WI38 (cell line): ENCODE results near the gene JADE2.

Experiments
- H3K4me3 ChIP-seq: 2 replicates; pipeline ENCODE4 v1.5.1; 2011; ENCODE audit warnings: low read depth, mild to moderate bottlenecking, control low read depth, low read length
- TF ChIP-seq, protein P1 (sequence below): IDR thresholded peaks from 2 replicates; pipeline ENCODE4 v1.5.1; 2012; ENCODE audit warnings: low read depth, mild to moderate bottlenecking, control low read depth, low read length

Gene JADE2

DNA sequence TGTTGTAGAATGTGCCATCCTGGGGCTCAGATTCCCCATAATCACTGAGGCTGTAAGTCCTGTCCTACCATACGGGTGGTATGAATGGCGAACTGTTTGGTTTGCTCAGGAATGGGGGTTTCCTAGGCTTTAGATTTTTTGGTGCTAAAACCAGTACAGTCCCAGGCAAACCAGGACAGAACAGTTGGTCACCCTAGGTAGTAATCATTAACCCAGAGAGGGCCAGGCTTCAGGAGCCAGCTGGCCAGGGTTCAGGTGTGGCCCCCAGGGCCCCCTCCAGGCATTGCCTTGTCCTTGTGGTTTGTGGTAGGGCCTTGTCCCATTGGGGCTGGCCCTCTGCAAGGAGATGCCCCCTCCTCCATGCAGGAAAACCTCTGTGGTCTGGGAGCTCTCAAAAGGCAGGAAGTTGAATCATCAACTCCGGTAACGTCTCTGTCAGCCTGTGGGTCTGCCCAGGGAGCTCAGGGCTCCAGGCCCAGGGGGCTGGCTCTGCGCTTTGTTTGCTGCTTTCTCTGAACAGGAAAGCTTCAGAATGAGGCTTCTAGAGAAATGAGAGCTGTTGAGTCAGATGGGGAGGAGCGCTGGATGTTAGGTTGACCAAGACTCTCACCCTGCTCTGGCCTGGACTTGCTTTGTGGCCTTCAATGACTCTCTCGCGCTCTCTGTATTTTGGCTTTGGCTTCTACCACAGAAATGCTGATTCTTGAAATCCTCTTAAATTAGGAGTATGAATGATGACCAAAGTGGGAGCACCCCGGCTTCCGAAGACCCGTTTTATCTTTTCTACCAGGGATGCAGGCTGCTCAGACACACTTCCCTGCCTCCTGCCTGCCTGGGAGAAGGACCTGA, 22.2 kb upstream of the JADE2 start:
- no peak overlapping the region for H3K4me3 ChIP-seq
- TF ChIP-seq, protein P1, sequence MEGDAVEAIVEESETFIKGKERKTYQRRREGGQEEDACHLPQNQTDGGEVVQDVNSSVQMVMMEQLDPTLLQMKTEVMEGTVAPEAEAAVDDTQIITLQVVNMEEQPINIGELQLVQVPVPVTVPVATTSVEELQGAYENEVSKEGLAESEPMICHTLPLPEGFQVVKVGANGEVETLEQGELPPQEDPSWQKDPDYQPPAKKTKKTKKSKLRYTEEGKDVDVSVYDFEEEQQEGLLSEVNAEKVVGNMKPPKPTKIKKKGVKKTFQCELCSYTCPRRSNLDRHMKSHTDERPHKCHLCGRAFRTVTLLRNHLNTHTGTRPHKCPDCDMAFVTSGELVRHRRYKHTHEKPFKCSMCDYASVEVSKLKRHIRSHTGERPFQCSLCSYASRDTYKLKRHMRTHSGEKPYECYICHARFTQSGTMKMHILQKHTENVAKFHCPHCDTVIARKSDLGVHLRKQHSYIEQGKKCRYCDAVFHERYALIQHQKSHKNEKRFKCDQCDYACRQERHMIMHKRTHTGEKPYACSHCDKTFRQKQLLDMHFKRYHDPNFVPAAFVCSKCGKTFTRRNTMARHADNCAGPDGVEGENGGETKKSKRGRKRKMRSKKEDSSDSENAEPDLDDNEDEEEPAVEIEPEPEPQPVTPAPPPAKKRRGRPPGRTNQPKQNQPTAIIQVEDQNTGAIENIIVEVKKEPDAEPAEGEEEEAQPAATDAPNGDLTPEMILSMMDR: no peak

DNA sequence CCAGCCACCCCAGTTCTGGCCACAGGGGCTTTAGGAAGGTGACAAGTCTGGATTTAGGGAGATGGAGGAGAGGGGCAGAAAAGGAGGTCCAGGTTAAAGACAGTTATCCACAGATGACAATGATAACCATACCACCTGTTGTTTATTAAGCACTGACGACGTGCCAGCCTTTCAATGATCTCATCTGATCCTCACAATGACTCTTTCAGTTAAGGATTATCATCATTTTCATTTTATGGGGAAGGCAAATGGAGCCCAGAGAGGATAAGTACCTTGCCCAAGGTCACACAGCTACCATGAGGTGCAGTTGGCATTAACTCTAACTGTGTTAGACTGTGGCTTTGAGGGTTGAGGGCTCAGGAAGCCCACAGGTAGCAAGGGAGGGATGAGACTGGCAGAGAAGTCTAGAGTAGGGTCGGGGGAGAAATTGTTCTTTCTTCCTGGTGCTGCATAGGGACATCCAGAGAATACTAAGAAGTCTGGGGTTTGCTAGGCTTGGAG, 21.5 kb upstream of the JADE2 start:
- no peak overlapping the region for H3K4me3 ChIP-seq
- TF ChIP-seq, protein P1: no peak

DNA sequence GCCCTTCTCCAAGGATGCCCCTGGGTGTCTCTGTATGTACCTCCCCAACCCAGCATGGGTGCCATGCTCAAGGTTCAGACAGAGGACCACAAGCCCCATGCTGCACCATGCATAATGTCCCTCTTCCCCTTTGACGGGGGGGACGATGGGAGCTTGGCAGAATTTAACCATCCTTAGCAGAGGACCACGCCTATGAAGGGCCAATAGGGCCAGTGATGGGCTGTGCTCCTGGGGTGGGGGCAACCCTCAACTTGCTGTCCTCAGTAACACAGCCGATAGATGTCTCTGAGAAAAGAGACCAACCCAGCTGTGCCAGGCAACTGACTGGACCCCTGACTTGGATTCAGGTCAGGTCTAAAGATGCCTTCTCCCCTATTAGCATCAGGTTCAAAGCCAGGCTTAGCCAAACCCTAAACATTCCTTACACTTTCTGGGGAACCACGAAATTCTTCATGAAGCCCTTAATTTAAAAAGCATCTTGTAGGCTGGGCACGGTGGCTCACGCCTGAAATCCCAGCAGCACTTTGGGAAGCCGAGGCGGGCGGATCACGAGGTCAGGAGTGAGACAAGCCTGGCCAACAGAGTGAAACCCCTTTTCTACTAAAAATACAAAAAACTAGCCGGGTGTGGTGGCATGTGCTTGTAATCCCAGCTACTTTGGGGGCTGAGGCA, 20.7 kb upstream of the JADE2 start:
- no peak overlapping the region for H3K4me3 ChIP-seq
- TF ChIP-seq, protein P1: no peak

DNA sequence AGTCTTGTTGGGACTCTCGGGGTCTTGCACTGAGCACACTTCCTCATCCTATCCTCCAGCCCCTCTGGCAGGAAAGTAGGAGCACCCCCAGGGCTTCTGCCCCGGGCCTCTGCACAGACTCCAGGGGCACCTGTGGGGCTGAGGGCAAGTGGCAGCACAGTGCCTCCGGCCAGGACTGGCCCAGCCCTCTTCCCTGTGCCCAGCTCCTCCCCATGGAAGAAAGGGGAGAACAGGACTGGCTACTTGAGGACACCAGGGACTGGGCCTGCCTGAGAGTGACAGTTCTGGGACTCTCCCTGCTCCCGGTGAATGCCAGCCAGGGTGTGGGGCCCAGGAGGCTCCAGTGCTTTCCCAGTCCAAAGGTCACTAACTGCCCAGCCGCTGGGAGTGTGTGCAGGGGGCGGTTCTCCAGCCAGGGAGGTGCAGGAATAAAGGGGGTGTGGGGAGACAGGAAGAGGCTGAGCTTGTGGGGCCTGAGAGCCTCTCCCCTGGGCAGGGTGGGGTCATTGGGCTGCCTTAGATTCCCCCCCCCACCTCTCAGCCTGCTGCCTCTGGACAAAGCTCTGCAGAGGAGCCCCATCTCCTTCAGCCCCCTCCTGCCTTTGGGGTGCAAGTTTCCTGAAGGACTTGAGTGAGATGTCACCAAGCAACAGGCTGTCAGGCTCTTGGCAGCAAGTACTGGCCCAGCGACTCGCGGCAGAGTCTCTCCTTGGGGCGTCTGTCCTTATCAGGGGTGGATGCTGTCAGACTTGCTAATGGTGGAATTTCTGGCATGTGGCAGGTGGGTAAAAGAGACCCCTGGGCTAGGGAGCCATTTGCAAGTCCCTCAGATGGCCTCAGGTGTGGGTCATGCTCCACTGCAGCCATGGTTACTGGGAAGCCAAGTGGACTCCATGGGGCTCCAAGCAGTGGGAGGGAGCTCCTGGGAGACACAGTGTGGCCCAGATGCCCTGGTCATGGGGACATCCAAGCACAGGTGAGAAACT, 19.1 kb upstream of the JADE2 start:
- H3K4me3 ChIP-seq: no peak overlapping the region

DNA sequence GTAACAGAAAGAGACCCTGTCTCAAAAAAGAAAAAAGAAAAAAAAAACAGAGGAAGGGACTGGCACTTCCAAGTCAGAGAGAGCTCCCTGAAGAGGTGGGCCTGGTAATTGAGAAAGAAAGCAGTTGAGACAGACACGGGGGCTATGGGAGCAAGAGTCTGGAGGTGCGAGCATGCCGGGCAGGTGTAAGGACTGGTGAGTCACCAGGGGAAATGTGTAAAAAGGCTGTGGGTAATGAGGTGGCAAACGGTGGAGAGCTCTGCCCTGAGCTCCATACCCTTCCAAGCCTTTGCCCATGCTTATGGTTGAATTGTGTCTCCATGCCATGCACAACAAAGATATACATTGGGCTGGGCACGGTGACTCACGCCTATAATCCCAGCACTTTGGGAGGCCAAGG, 18.0 kb upstream of the JADE2 start:
- TF ChIP-seq, protein P1: no peak
- no peak overlapping the region for H3K4me3 ChIP-seq

More for the DNA sequence above, 19.1 kb upstream of the JADE2 start:
- TF ChIP-seq, protein P1: no peak

DNA sequence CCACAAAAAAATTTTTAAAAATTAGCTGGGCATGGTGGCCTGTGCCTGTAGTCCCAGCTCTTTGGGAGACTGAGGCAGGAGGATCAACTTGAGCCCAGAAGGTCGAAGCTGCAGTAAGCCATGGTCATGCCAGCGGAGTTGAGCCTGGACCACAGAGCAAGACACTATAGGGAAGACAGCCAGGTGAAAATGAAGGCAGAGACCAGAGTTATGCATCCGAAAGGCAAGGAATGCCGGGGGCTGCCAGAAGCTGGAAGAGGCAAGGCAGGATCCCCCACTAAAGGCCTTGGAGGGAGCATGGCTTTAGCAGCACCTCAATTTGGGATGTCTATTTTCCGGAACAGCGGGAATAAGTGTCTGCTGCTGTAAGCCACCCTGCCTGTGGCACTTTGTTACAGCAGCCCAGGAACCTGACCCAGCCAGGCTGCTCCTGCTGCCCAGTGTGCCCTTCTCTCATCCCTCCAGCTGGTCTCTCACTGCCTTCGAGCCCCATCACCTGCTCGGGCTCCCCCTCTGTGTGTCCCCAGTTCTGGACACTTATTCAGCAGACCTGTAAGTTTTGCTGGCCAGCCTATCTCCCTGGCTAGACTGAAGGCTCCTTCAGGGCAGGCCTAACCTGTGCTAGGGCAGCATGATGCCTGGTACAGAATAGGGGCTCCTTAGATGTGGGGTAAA, 16.8 kb upstream of the JADE2 start:
- TF ChIP-seq, protein P1: no peak
- H3K4me3 ChIP-seq: no peak overlapping the region
